Mucosa of rectum (tissue), 2 donors: ENCODE results near the gene SLC25A42.
"Not testable (repeated sequence)": the region's sequence is repeated elsewhere in the genome, so short reads cannot be mapped to it uniquely, and the experiment has no call there.

Source experiments
- H3K27ac ChIP-seq, 2 donors: one replicate each; pipeline ENCODE4 v1.7.0; 2013; ENCODE audit warnings: inconsistent platforms in 2 of 2, low read depth in 2 of 2, low read length in 2 of 2
- H3K27me3 ChIP-seq, 2 donors: one replicate each; pipeline ENCODE4 v1.7.0; 2013; ENCODE audit warnings: low read length in 2 of 2; ENCODE audit not compliant: control insufficient read depth in 2 of 2, insufficient read depth in 2 of 2
- H3K36me3 ChIP-seq, 2 donors: one replicate each; pipeline ENCODE4 v1.7.0; 2013; ENCODE audit warnings: low read length in 2 of 2; ENCODE audit not compliant: control insufficient read depth in 2 of 2, insufficient read depth in 2 of 2
- H3K4me1 ChIP-seq, 2 donors: one replicate each; pipeline ENCODE4 v1.7.0; 2013; ENCODE audit warnings: low read length in 2 of 2, mild to moderate bottlenecking in 1 of 2; ENCODE audit not compliant: control insufficient read depth in 2 of 2, insufficient read depth in 2 of 2
- H3K4me3 ChIP-seq, 2 donors: one replicate each; pipeline ENCODE4 v1.7.0; 2013; ENCODE audit warnings: low read length in 2 of 2
- H3K9ac ChIP-seq, 2 donors: one replicate each; pipeline ENCODE4 v1.7.0; 2013; ENCODE audit warnings: low read length in 2 of 2, low read depth in 1 of 2, mild to moderate bottlenecking in 1 of 2
- H3K9me3 ChIP-seq, 2 donors: one replicate each; pipeline ENCODE4 v1.7.0; 2013; ENCODE audit warnings: low read length in 2 of 2; ENCODE audit not compliant: control insufficient read depth in 2 of 2
- donor health status: healthy.
- donor health status: Normal muscosa, but diverticular disease.

SLC25A42 gene

DNA sequence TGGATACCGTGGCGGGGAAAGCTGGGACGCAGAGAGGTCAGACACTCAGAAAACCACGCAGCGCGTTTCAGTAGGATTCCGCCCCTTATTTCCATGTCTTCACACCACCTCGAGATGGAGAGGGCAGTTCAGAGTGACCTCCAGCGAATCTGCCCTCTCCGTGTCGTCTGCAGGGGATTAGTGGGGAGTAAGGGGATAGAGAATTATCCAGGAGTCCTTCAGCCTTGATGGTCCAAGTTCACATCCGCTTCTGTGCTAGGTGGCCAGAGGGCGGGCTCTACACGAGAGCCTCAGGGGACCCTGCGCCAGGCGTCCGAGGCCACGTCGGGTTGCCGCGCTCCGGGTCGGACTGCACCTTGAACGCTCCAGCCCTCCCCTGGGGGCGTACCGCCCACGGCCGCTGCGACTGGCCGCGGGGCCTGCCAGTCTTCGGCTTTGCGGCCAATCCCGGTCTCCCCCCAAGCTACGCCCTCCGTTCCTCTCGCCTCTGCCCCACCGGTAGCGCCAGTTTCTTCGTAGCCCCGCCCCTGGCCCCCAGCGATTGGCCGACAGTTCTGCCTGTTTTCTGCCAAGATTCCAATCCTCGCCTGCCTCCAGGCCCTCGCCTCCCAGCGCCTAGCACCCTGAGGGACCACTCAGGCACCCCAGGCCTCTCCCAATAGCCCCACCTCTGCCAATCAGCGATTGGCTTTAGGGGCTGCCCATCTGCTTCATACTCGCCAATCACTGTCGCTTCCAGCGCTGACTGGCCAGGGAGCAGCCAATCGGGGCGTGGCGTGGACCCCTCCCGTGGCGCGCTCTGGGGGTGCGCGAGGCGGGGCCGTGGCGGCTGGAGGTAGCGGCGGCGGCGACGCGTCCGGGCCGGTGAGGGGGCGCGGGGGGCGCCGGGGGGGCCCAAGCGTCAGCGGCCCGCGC, at the start of gene SLC25A42:
Gene SLC25A42 (plus strand): TSS at position 812 of the 915 bp plus-strand sequence. CDS start 32,131 bp downstream, outside the sequence.
- H3K9ac ChIP-seq: peak within 1 kb of the TSS; percentile 63 to 81
- peak within 1 kb of the TSS; percentile 76 to 88 for H3K4me3 ChIP-seq
- no peaks in the 10 kb centered on the region for H3K9me3 ChIP-seq
- peak within 1 kb of the TSS; percentile 15 to 74 for H3K27ac ChIP-seq
- H3K4me1 ChIP-seq: peaks cover 17 to 29% of the 10 kb centered on the region in 2 donors
- peaks cover 0 to 4% of the 10 kb centered on the region in 2 donors for H3K36me3 ChIP-seq
- no peaks in the 10 kb centered on the region for H3K27me3 ChIP-seq

GRCh38 chr19:19021115-19021514, 42.7 kb upstream of the SLC25A42 start:
- H3K36me3 ChIP-seq: peaks cover 48 to 60% of the 10 kb centered on the region in 2 donors
- H3K4me1 ChIP-seq: no peaks in the 10 kb centered on the region
- H3K9me3 ChIP-seq: no peaks in the 10 kb centered on the region
- H3K27me3 ChIP-seq: no peaks in the 10 kb centered on the region
- no peak overlapping the region for H3K27ac ChIP-seq
- no peak overlapping the region for H3K4me3 ChIP-seq
- H3K9ac ChIP-seq: no peak overlapping the region

GRCh38 chr19:19022380-19022961, 41.3 kb upstream of the SLC25A42 start:
- Histone ChIP-seq H3K9ac (no peak overlapping the region), H3K36me3 (peaks cover 49 to 60% of the 10 kb centered on the region in 2 donors), H3K4me3 (no peak overlapping the region), H3K9me3 (no peaks in the 10 kb centered on the region), H3K27ac (no peak overlapping the region), H3K4me1 (no peaks in the 10 kb centered on the region), H3K27me3 (no peaks in the 10 kb centered on the region)

- H3K9ac ChIP-seq, H3K27me3 ChIP-seq, H3K9me3 ChIP-seq, H3K4me3 ChIP-seq, H3K4me1 ChIP-seq, H3K27ac ChIP-seq: not testable (repeated sequence)
- H3K36me3 ChIP-seq: peaks cover 56 to 63% of the 10 kb centered on the region in 2 donors
Measured at GRCh38 chr19:19023376-19023775, 40.4 kb upstream of the SLC25A42 start.

DNA sequence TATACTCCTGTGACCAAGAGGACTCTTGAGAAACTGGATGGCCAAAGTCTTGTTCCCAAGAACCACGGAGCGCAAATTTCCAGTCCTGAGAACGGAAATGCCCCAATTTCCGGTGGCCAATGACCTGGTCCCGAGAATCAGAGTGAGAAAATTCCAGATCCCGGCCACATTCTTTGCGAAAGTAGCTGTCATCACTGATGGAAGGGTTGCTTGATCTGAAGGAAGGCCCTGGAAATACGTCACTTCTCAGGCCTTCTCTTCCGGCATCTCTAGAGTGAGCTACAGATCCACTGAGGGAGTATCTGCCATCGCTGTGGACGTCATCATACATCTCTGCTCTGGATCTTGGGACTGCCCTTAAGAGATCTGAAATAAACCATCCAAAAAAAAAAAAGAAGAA, 37.9 kb upstream of the SLC25A42 start:
- H3K4me1 ChIP-seq: no peaks in the 10 kb centered on the region
- H3K27me3 ChIP-seq: no peaks in the 10 kb centered on the region
- H3K4me3 ChIP-seq: no peak overlapping the region
- no peak overlapping the region for H3K9ac ChIP-seq
- H3K36me3 ChIP-seq: peaks cover 61% of the 10 kb centered on the region in 2 donors
- H3K27ac ChIP-seq: no peak overlapping the region
- no peaks in the 10 kb centered on the region for H3K9me3 ChIP-seq

DNA sequence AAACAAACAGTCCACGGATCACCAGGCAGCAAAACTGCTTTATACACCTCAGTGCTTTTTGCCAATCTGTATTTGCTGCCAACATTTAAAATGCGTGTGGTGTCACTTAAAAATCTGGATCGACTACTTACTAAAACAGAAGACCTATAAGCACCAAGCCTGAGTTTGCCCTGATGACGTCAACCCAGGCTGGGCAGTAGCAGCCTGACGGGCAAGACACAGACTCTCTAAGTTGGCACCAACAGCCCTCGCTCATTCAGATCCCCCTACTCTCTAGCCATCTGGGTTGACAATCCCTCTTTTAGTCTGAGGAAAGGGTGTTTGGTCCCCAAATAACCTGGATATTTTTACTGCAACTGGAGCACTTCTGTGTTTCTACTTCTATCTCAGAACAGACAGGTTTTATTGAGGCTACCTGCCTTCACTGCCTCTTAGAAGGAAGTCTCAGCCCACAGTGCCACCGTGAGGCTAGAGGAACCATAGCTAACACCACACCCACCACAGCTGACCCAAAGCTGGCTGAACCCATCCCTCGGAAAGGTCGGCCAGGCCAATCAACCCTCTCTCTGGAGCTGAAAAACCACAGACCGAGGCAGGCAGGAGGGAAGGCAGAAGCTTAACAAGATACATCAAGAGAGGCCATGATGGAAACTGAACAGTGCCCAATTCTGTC, 37.4 kb upstream of the SLC25A42 start:
- H3K4me1 ChIP-seq: no peaks in the 10 kb centered on the region
- H3K27me3 ChIP-seq: no peaks in the 10 kb centered on the region
- no peak overlapping the region for H3K4me3 ChIP-seq
- H3K27ac ChIP-seq: no peak overlapping the region
- H3K36me3 ChIP-seq: peaks cover 57 to 61% of the 10 kb centered on the region in 2 donors
- no peaks in the 10 kb centered on the region for H3K9me3 ChIP-seq
- no peak overlapping the region for H3K9ac ChIP-seq

GRCh38 chr19:19027228-19027627, 36.6 kb upstream of the SLC25A42 start:
- no peaks in the 10 kb centered on the region for H3K9me3 ChIP-seq
- H3K4me3 ChIP-seq: no peak overlapping the region
- H3K27ac ChIP-seq: no peak overlapping the region
- H3K4me1 ChIP-seq: peaks cover 0 to 1% of the 10 kb centered on the region in 2 donors
- no peaks in the 10 kb centered on the region for H3K27me3 ChIP-seq
- no peak overlapping the region for H3K9ac ChIP-seq
- peaks cover 57 to 59% of the 10 kb centered on the region in 2 donors for H3K36me3 ChIP-seq

DNA sequence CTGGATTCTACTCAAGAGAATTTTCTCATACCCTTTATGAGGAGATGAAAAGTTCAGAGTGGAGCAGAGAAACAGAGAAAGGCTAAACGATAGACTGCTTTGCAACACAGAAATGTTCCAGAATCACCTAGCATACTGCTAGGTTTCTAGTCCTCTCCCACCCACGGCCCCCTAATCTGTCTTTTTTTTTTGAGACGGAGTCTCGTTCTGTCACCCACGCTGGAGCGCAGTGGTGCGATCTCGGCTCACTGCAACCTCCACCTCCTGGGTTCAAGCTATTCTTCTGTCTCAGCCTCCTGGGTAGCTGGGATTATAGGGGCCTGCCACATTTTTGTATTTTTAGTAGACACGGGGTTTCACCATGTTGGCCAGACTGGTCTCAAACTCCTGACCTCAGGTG, 35.3 kb upstream of the SLC25A42 start:
- Histone ChIP-seq H3K36me3 (peaks cover 45 to 50% of the 10 kb centered on the region in 2 donors), H3K9me3 (no peaks in the 10 kb centered on the region), H3K4me3 (no peak overlapping the region), H3K4me1 (peaks cover 0 to 7% of the 10 kb centered on the region in 2 donors), H3K27me3 (no peaks in the 10 kb centered on the region), H3K27ac (no peak overlapping the region), H3K9ac (no peak overlapping the region)

DNA sequence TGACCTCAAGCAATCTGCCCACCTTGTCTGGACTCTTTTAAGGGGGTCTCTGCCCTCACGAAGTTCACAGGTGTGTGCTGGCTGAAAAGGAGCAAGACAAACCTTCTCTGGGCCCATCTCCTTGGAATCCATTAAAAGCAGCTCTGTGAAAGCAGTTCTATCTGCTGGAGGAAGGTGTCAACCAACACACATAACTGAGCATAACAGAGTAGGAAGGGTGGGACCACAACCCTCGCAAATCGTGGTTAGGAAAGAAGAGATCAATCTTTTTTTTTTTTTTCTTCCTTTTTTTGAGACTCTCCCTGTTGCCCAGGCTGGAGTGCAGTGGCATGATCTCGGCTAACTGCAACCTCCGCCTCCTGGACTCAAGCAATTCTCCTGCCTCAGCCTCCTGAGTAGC, 31.9 kb upstream of the SLC25A42 start:
- H3K9me3 ChIP-seq: no peaks in the 10 kb centered on the region
- H3K9ac ChIP-seq: no peak overlapping the region
- H3K27ac ChIP-seq: no peak overlapping the region
- no peak overlapping the region for H3K4me3 ChIP-seq
- H3K4me1 ChIP-seq: peaks cover 9 to 15% of the 10 kb centered on the region in 2 donors
- peaks cover 15 to 23% of the 10 kb centered on the region in 2 donors for H3K36me3 ChIP-seq
- H3K27me3 ChIP-seq: no peaks in the 10 kb centered on the region
